Stomach (tissue), 9 donors: Measurements from ENCODE around the gene CFAP61. TPM values are rescaled to one million over a fixed set of nuclear protein-coding genes. Genes with fewer than 3 reads are reported as not detected.

Experiments
- DNase-seq, 2 donors: peaks; one replicate each; pipeline versions ENCODE4 v3.0.0 to v3.0.0-alpha.2; 2013 to 2019
- H3K27ac ChIP-seq, 5 donors: fragments of 200-600 bp in 4 of 5; sonication (generic) in 4 of 5; one replicate each; pipeline ENCODE4 v1.5.1; 2013 to 2019; ENCODE audit warnings: mild to moderate bottlenecking in 1 of 5, moderate library complexity in 1 of 5
- H3K27me3 ChIP-seq, 3 donors: fragments of 200-600 bp; sonication (generic); one replicate each; pipeline ENCODE4 v1.5.1; 2017 to 2019; ENCODE audit warnings: mixed run types in 1 of 3
- H3K36me3 ChIP-seq, 4 donors: fragments of 200-600 bp; sonication (generic); 1 replicate in 3 of 4; 2 replicates in 1 of 4; pipeline ENCODE4 v1.5.1; 2016 to 2019
- H3K4me1 ChIP-seq, 4 donors: fragments of 200-600 bp; sonication (generic); one replicate each; pipeline ENCODE4 v1.5.1; 2016 to 2019
- H3K4me3 ChIP-seq, 4 donors: fragments of 200-600 bp; sonication (generic) in 3 of 4; one replicate each; pipeline ENCODE4 v1.5.1; 2016 to 2019; ENCODE audit warnings: mild to moderate bottlenecking in 1 of 4
- H3K9me3 ChIP-seq, 4 donors: fragments of 200-600 bp; sonication (generic); one replicate each; pipeline ENCODE4 v1.5.1; 2016 to 2019
- CTCF ChIP-seq, 7 experiments: fragments of 450-650 bp in 4 of 7; fragments of 200-600 bp in 3 of 7; sonication (generic) in 3 of 7; IDR thresholded peaks; one replicate each; pipeline ENCODE4 v1.5.1; 2016 to 2019; ENCODE audit warnings: antibody characterized with exemption in 7 of 7, control low read depth in 2 of 7, mild to moderate bottlenecking in 1 of 7
- EP300 ChIP-seq: sonication (generic); formaldehyde crosslinking; IDR thresholded peaks from one replicate; pipeline ENCODE4 v1.6.1; 2017; ENCODE audit warnings: antibody characterized with exemption
- POLR2A ChIP-seq, 4 donors: fragments of 450-650 bp; IDR thresholded peaks; one replicate each; pipeline ENCODE4 v1.6.1; 2016; ENCODE audit warnings: antibody characterized with exemption in 4 of 4, control low read depth in 2 of 4, mild to moderate bottlenecking in 1 of 4, moderate library complexity in 1 of 4
- POLR2AphosphoS5 ChIP-seq, 3 donors: sonication (generic); formaldehyde crosslinking; IDR thresholded peaks; one replicate each; pipeline ENCODE4 v1.6.1; 2016; ENCODE audit warnings: antibody characterized with exemption in 3 of 3
- WGBS, 5 donors: extraction: QIAGEN DNeasy Blood & Tissue Kit in 3 of 5; methylation state at CpG; one replicate each; pipeline versions ENCODE4 v1.1.5 to v1.1.7; 2013 to 2018; 5-methylcytosine and 5-hydroxymethylcytosine counted together
- intact Hi-C: fragments of 100-400 bp; cut with DNase I; formaldehyde crosslinking; loops from one replicate; pipeline ENCODE4 v1.15.1; 2023; ENCODE audit warnings: low total_unique reads
- polyA plus RNA-seq, 3 donors: library from polyadenylated mRNA; stranded (reverse); fragments of 200-250 nt; gene quantifications; one replicate each; pipeline ENCODE4 v1.2.3, GENCODE V29; 2013
- total RNA-seq, 5 donors: library from RNA; depleted of rRNA; stranded (reverse); fragments of >200 nt; gene quantifications; one replicate each; pipeline versions ENCODE4 v1.1.0 to v1.2.3, GENCODE V29; 2014 to 2016
- donor health status: healthy with polysubstance abuse.
- donor health status: Bipolar disorder and iron deficiency.
- donor health status: healthy.

The CFAP61 gene
- total and polyA plus RNA-seq, 8 donors: not detected

- Histone ChIP-seq H3K36me3 (peaks cover 0 to 89% (median 71%) of the 10 kb centered on the region in 4 donors), H3K9me3 (no peaks in the 10 kb centered on the region), H3K4me3 (no peak overlapping the region), H3K27ac (no peak overlapping the region), H3K4me1 (no peaks in the 10 kb centered on the region), H3K27me3 (no peaks in the 10 kb centered on the region)
- 83 to 94% (median 88%) methylated on average over 3 of the region's 3 CpGs for WGBS, 5 donors
- DNase-seq: no peak
- TF ChIP-seq EP300 (no peak), POLR2A (IDR thresholded peaks at IDR 0.05) (no peak), POLR2AphosphoS5 (IDR thresholded peaks at IDR 0.05) (no peak), CTCF (IDR thresholded peaks at IDR 0.05) (no peak)
- intact Hi-C loops: no loop called here
Measured at GRCh38 chr20:20401991-20402390, 349.7 kb downstream of the CFAP61 start.

GRCh38 chr20:20404633-20405032 is 352.3 kb downstream of the CFAP61 start:
- Histone ChIP-seq H3K9me3 (no peaks in the 10 kb centered on the region), H3K27me3 (no peaks in the 10 kb centered on the region), H3K27ac (no peak overlapping the region), H3K4me1 (peaks cover 0 to 9% (median 4%) of the 10 kb centered on the region in 4 donors), H3K4me3 (no peak overlapping the region), H3K36me3 (peaks cover 0 to 74% (median 54%) of the 10 kb centered on the region in 4 donors)
- no peak for DNase-seq
- TF ChIP-seq POLR2A (IDR thresholded peaks at IDR 0.05): no peak
- no peak for TF ChIP-seq POLR2AphosphoS5 (IDR thresholded peaks at IDR 0.05)
- no peak for TF ChIP-seq EP300
- no peak for TF ChIP-seq CTCF (IDR thresholded peaks at IDR 0.05)
- 88 to 95% (median 90%) methylated on average over 5 of the region's 5 CpGs for WGBS, 5 donors
- intact Hi-C loops: no loop called here

GRCh38 chr20:20405623-20406022 is 353.3 kb downstream of the CFAP61 start:
- TF ChIP-seq EP300: no peak
- no peak for TF ChIP-seq POLR2A (IDR thresholded peaks at IDR 0.05)
- no peak for TF ChIP-seq POLR2AphosphoS5 (IDR thresholded peaks at IDR 0.05)
- no peaks in the 10 kb centered on the region for H3K27me3 ChIP-seq
- peaks cover 0 to 12% (median 6%) of the 10 kb centered on the region in 4 donors for H3K4me1 ChIP-seq
- H3K36me3 ChIP-seq: peaks cover 0 to 68% (median 48%) of the 10 kb centered on the region in 4 donors
- DNase-seq: no peak
- no peak overlapping the region for H3K27ac ChIP-seq
- 72 to 89% (median 82%) methylated on average over 10 of the region's 10 CpGs for WGBS, 5 donors
- intact Hi-C loops: no loop called here
- H3K4me3 ChIP-seq: no peak overlapping the region
- H3K9me3 ChIP-seq: no peaks in the 10 kb centered on the region

GRCh38 chr20:20406306-20406705 is 354.0 kb downstream of the CFAP61 start:
- no peak for TF ChIP-seq CTCF (IDR thresholded peaks at IDR 0.05)
- TF ChIP-seq EP300: no peak
- no peak for TF ChIP-seq POLR2A (IDR thresholded peaks at IDR 0.05)
- TF ChIP-seq POLR2AphosphoS5 (IDR thresholded peaks at IDR 0.05): no peak
- WGBS, 5 donors: 79 to 89% (median 84%) methylated on average over 2 of the region's 2 CpGs
- H3K4me3 ChIP-seq: no peak overlapping the region
- intact Hi-C loops: no loop called here
- no peak overlapping the region for H3K27ac ChIP-seq
- H3K9me3 ChIP-seq: no peaks in the 10 kb centered on the region
- H3K4me1 ChIP-seq: peaks cover 0 to 19% (median 12%) of the 10 kb centered on the region in 4 donors
- H3K36me3 ChIP-seq: peaks cover 0 to 64% (median 49%) of the 10 kb centered on the region in 4 donors
- H3K27me3 ChIP-seq: no peaks in the 10 kb centered on the region
- no peak for DNase-seq
